K562 (cell line): ENCODE data around the gene PCDHGC4. TPM values are rescaled to one million over a fixed set of nuclear protein-coding genes. Genes with fewer than 3 reads are reported as not detected.

Source experiments
- ATAC-seq: fragments of 200-7000 bp; cut with Tn5 transposase; 3 replicates; pipeline ENCODE4 v1.9.1; 2020; ENCODE audit warnings: moderate library complexity
- BruUV-seq: library from RNA; stranded (reverse); fragments of 400-500 nt; replicated peaks from 2 replicates; lab custom pipeline; 2021; lab: Mats Ljungman, UMichigan
- CTCF ChIA-PET: fragments of 300-600 bp; formaldehyde crosslinking; extraction: SDS; loops from one replicate; lab custom pipeline; 2021; ENCODE audit warnings: low intra/inter-chr PET ratio; lab: Yijun Ruan, JAX
- POLR2A ChIA-PET: fragments of 300-600, 350-650 bp; sonication (Branson Sonifier 250); formaldehyde crosslinking; extraction: SDS; loops from one replicate; lab custom pipeline; 2021; ENCODE audit warnings: antibody characterized with exemption, inconsistent platforms; lab: Yijun Ruan, JAX
- DNase-seq, 4 experiments: peaks; one replicate each; pipeline versions ENCODE4 v3.0.0 to v3.0.0-alpha.2; 2011 to 2018; ENCODE audit warnings: low spot score in 3 of 4, mixed read lengths in 3 of 4; ENCODE audit errors: extremely low read depth in 1 of 4
- FAIRE-seq: peaks from 2 replicates; lab custom pipeline; 2011; peaks lifted over from hg19 to GRCh38; lab: Jason Lieb, UNC
- H2AFZ ChIP-seq: 2 replicates; pipeline ENCODE4 v1.6.0; 2011; ENCODE audit warnings: low read depth, low read length, control low read depth, inconsistent platforms
- H3K27ac ChIP-seq: fragments of 200-600 bp; 3 replicates; pipeline ENCODE4 v1.8.0; 2011; ENCODE audit warnings: low read depth, mild to moderate bottlenecking, control low read depth, inconsistent platforms, low read length, moderate library complexity, mixed read lengths; ENCODE audit errors: extremely low read depth
- H3K27me3 ChIP-seq, 2 experiments: fragments of 300-600 bp in 1 of 2; 2 replicates in 1 of 2; 3 replicates in 1 of 2; pipeline versions ENCODE4 v1.6.0 to v1.8.0; 2011; ENCODE audit warnings: inconsistent platforms in 2 of 2, low read length in 2 of 2, mild to moderate bottlenecking in 1 of 2, mixed read lengths in 1 of 2, moderate library complexity in 1 of 2; ENCODE audit not compliant: control insufficient read depth in 2 of 2, insufficient read depth in 2 of 2
- H3K36me3 ChIP-seq: fragments of 300-600 bp; 3 replicates; pipeline ENCODE4 v1.8.0; 2011; ENCODE audit warnings: mild to moderate bottlenecking, low read length, inconsistent platforms; ENCODE audit not compliant: control insufficient read depth, insufficient read depth
- H3K4me1 ChIP-seq, 2 experiments: fragments of 200-600 bp in 1 of 2; replicated peaks in 1 of 2; 2 replicates in 1 of 2; 3 replicates in 1 of 2; pipeline versions ENCODE4 v1.5.1 to v1.8.0; 2011; ENCODE audit warnings: inconsistent platforms in 2 of 2, low read length in 2 of 2, mild to moderate bottlenecking in 1 of 2, mixed read lengths in 1 of 2, moderate library complexity in 1 of 2; ENCODE audit not compliant: control insufficient read depth in 2 of 2, insufficient read depth in 2 of 2
- H3K4me2 ChIP-seq: 2 replicates; pipeline ENCODE4 v1.6.1; 2011; ENCODE audit warnings: low read length, control low read depth, inconsistent platforms, mixed read lengths; ENCODE audit not compliant: insufficient read depth
- H3K4me3 ChIP-seq: fragments of 200-600 bp; sonication (generic), shearing (Covaris generic); 2 replicates; pipeline ENCODE4 v1.5.1; 2016; ENCODE audit warnings: control low read depth, inconsistent platforms
- H3K79me2 ChIP-seq: fragments of 200-600 bp; 3 replicates; pipeline ENCODE4 v1.8.0; 2011; ENCODE audit warnings: low read length, inconsistent platforms; ENCODE audit not compliant: control insufficient read depth, insufficient read depth
- H3K9ac ChIP-seq, 2 experiments: 2 replicates each; pipeline versions ENCODE4 v1.6.0 to v1.6.1; 2011; ENCODE audit warnings: low read depth in 2 of 2, low read length in 2 of 2, control low read depth in 1 of 2, inconsistent platforms in 1 of 2, mild to moderate bottlenecking in 1 of 2, mixed read lengths in 1 of 2; ENCODE audit not compliant: insufficient read depth in 1 of 2
- H3K9me1 ChIP-seq: one replicate; pipeline ENCODE4 v1.6.0; 2011; ENCODE audit warnings: inconsistent platforms, mild to moderate bottlenecking, low read length, moderate library complexity; ENCODE audit not compliant: control insufficient read depth, insufficient read depth
- H3K9me3 ChIP-seq: replicated peaks from 2 replicates; pipeline ENCODE4 v1.5.1; 2011; ENCODE audit warnings: low read depth, low read length, inconsistent platforms; ENCODE audit not compliant: control insufficient read depth, insufficient read depth
- H4K20me1 ChIP-seq: replicated peaks from 2 replicates; pipeline ENCODE4 v1.6.1; 2011; ENCODE audit warnings: low read length, inconsistent platforms, mixed read lengths; ENCODE audit not compliant: control insufficient read depth, insufficient read depth
- EZH2 ChIP-seq: IDR thresholded peaks from 2 replicates; pipeline ENCODE4 v1.6.1; 2012; ENCODE audit warnings: low read depth, mild to moderate bottlenecking, inconsistent platforms, low read length, borderline replicate concordance
- MIER1 ChIP-seq: fragments of 450-650 bp; IDR thresholded peaks from 2 replicates; pipeline ENCODE4 v1.6.1; 2016; ENCODE audit warnings: antibody characterized with exemption, mild to moderate bottlenecking, low read depth
- NFIC ChIP-seq: fragments of 450-650 bp; IDR thresholded peaks from 2 replicates; pipeline ENCODE4 v1.6.1; 2017; ENCODE audit warnings: mild to moderate bottlenecking, inconsistent platforms
- RBM22 ChIP-seq: fragments of 200-400 bp; formaldehyde crosslinking; IDR thresholded peaks from 2 replicates; pipeline ENCODE4 v1.6.1; 2018; ENCODE audit warnings: low read length, low read depth; ENCODE audit not compliant: poor library complexity, severe bottlenecking
- TFE3 ChIP-seq: fragments of 450-650 bp; formaldehyde crosslinking; IDR thresholded peaks from 2 replicates; pipeline ENCODE4 v1.4.0; 2020; ENCODE audit warnings: mild to moderate bottlenecking, mixed read lengths
- WGBS: fragments of 100-300 bp; shearing (Covaris generic); methylation state at CpG from one replicate; pipeline ENCODE4 v1.1.6; 2016; ENCODE audit warnings: low coverage, mixed read lengths; ENCODE audit not compliant: insufficient coverage; ENCODE audit errors: missing lambda C conversion rate; 5-methylcytosine and 5-hydroxymethylcytosine counted together
- in situ Hi-C: fragments of 300-500 bp; cut with MboI; formaldehyde crosslinking; loops from 4 replicates; pipeline ENCODE4 v1.15.0; 2018; ENCODE audit warnings: inconsistent platforms, mixed read lengths
- intact Hi-C: fragments of 100-400 bp; cut with micrococcal nuclease; formaldehyde crosslinking; loops from 2 replicates; pipeline ENCODE4 v1.14.2; 2022
- polyA plus RNA-seq, 8 experiments: library from polyadenylated mRNA; depleted of rRNA in 4 of 8; stranded (reverse) in 5 of 8; unstranded in 3 of 8; fragments of >200 nt; fragmentation: Nextera tagmentation in 2 of 8; fragmentation: Illumina TruSeq in 1 of 8; extraction: Ambion mirVana in 2 of 8; extraction: Trizol in 1 of 8; gene quantifications; 2 replicates each; pipeline versions ENCODE4 v1.2.1 to v1.2.3, GENCODE V29; 2011 to 2014; ENCODE audit warnings: inconsistent platforms in 1 of 8, missing spikeins in 1 of 8
- total RNA-seq, 7 experiments: library from RNA; depleted of rRNA in 6 of 7; stranded (reverse); fragments of >200 nt in 6 of 7; fragmentation: Illumina TruSeq in 2 of 7; extraction: Trizol in 2 of 7; gene quantifications; 2 replicates each; pipeline versions ENCODE4 v1.2.1 to v1.2.3, GENCODE V29; 2011 to 2021; ENCODE audit warnings: low replicate concordance in 1 of 7

PCDHGC4 gene
- total and polyA plus RNA-seq, 9 of the 15 experiments (the other 6 are each of a cell fraction or from before 2014, with no cell fraction given) = 0.05 TPM; not detected in 8

- peaks cover 55 to 61% of the 10 kb centered on the region in 2 experiments for H3K27me3 ChIP-seq
- peak overlapping the region in 1 of 2 experiments; percentile 26; a peak in 1 of 4 replicates for H3K9ac ChIP-seq
- CTCF ChIA-PET = no interaction called here
These were observed 658 bp downstream of the PCDHGC4 start for GRCh38 chr5:141485321-141486055.

More at GRCh38 chr5:141485321-141486055, 658 bp downstream of the PCDHGC4 start:
- H3K36me3 ChIP-seq = no peaks in the 10 kb centered on the region
- in situ Hi-C loops (no loop called here), intact Hi-C loops (no loop called here)
- no peak for DNase-seq
- 4% methylated on average over 38 of the region's 38 CpGs for WGBS
- no peak for ATAC-seq
- POLR2A ChIA-PET = interaction anchor here (0.9 to 1.4 kb wide), 4 partner anchors 10 to 168 kb away, joined by 3 to 4 read pairs (median 3); partner anchors contain the start of gene PCDHGC3
- H3K27ac ChIP-seq = no peak overlapping the region
- BruUV-seq = no TSS peak
- TF ChIP-seq EZH2 = peak; percentile 73; the same call in 1 of the 2 replicates
- TF ChIP-seq NFIC = 0 out of 2 replicates have a peak, but pooled peaks have one; percentile 14
- TF ChIP-seq MIER1 = no peak
- TF ChIP-seq TFE3 = no peak
- no peak for TF ChIP-seq RBM22
- H3K79me2 ChIP-seq = no peaks in the 10 kb centered on the region
- H3K4me2 ChIP-seq = no peak overlapping the region
- 0 out of 2 replicates have a peak, but pooled peaks cover 5% of the 10 kb centered on the region for H4K20me1 ChIP-seq
- H3K4me3 ChIP-seq = no peak overlapping the region
- H2AFZ ChIP-seq = no peak overlapping the region
- H3K9me1 ChIP-seq = no peaks in the 10 kb centered on the region
- peaks cover 0 to 6% of the 10 kb centered on the region in 2 experiments; a peak in 2 of 5 replicates for H3K4me1 ChIP-seq
- H3K9me3 ChIP-seq = no peaks in the 10 kb centered on the region
- FAIRE-seq = no peak
